Activated naive CD4-positive, alpha-beta T cell treated with anti-CD3 and anti-CD28 coated beads, Interleukin-2, amount 50 U/mL, for 24 hours (primary cell): Measurements from ENCODE around the gene GBX2.

Source experiments
- H3K27ac Mint-ChIP-seq: one replicate; pipeline ENCODE4 v1.8.0; 2021; ENCODE audit warnings: mild to moderate bottlenecking, mixed read lengths
- H3K27me3 Mint-ChIP-seq: one replicate; pipeline ENCODE4 v1.8.0; 2021; ENCODE audit warnings: mixed read lengths
- H3K36me3 Mint-ChIP-seq: one replicate; pipeline ENCODE4 v1.8.0; 2021; ENCODE audit warnings: mixed read lengths
- H3K4me1 Mint-ChIP-seq: one replicate; pipeline ENCODE4 v1.8.0; 2021; ENCODE audit warnings: mixed read lengths
- H3K4me3 Mint-ChIP-seq: one replicate; pipeline ENCODE4 v1.8.0; 2021; ENCODE audit warnings: mild to moderate bottlenecking, mixed read lengths
- H3K9me3 Mint-ChIP-seq: one replicate; pipeline ENCODE4 v1.8.0; 2021; ENCODE audit warnings: mixed read lengths

The GBX2 gene

DNA sequence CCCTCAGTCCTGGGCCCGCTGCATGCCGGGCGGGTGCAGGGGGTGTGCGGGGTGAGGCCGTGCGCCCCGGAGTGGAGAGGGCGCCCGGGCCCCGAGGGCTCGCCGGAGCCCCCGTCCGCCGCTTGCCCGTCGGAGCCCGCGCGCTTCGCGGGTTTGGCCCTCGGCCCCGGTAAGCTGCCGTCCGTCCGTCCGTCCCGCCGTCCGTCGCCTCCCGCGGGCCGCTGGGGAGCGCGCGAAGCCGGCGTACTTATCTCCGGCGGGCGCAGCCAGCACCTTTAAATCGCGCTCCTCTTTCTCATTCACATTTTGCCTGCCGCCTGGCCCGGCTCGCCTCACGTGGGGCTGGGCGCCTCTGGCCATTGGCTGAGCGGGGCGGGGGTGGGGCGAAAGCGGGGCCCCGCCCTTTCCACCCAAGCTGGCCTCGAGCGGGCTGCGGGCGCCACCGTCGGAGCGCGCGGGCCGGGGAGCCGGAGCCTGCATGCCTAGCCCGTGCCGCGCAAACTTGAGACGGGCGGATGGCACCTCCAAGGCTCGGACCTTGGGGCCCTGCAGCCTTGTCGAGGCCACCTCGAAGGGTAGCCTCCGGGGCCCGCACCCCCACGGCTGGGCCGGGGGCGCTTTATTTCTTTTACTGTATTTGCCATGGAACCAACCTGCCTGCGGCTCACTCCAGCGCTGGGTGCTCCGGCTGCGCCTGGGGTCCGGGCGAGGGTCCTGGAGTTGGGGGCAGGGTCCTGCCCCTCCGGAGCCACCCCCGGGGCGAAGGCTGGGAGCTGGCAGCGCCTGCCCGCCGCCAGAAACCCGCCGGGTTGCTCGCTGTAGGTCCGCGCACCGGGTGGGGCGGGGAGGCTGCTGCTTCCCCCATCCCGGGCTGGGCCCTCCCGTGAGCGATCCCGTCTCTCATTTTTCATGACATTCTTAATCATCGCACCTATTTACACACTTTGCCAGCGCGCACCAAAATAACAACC is at the start of gene GBX2:
GBX2 (minus strand) TSS at position 277 of the 971 bp plus-strand sequence. CDS start 415 bp downstream, outside the sequence.
- Mint-ChIP-seq H3K27me3 (peaks cover 40% of the 10 kb centered on the region), H3K4me3 (no peak within 1 kb of the TSS), H3K36me3 (no peaks in the 10 kb centered on the region), H3K4me1 (peaks cover 20% of the 10 kb centered on the region), H3K27ac (no peak within 1 kb of the TSS), H3K9me3 (no peaks in the 10 kb centered on the region)

DNA sequence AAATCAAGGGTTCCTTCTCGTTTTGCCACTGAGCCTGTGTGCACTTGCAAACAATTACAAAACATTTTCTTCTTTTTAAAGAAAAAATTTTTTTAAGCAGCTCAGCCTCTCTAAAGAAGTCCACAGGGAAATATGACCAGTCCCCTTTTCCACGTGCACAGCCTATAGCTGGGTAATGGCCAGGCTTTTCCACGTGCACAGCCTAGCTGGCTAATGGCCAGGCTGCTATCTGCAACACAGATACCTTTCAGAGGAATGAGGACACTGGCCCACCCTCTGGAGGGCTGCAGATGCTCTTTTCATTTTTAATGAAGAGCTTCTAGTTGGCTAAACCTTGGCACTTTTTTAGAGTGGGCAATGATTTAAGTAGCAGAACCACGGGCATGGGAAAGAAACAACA is 49.7 kb upstream of the GBX2 start:
- Mint-ChIP-seq H3K9me3 (no peaks in the 10 kb centered on the region), H3K4me3 (no peak overlapping the region), H3K27ac (no peak overlapping the region), H3K36me3 (no peaks in the 10 kb centered on the region), H3K27me3 (peaks cover 17% of the 10 kb centered on the region), H3K4me1 (no peaks in the 10 kb centered on the region)

DNA sequence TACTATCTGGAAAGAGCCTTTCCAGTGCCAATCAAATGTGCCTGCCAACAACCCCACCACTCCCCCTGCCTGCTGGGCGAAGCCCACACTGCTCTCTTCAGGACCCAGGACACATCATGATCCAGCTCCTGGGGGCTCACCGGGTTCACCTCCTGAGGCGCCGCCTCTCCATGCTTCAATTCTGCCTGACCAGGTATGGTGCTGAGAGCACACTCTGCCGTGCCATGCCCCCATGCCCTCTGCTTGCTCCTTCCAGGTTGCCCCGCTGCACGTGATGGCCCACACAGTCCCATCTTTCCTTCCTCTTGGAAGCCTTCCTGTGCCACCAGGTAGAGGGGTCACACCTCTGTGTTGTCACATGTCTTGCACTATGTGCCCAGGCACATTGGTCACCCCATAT is 48.5 kb upstream of the GBX2 start:
- Mint-ChIP-seq H3K4me1 (no peaks in the 10 kb centered on the region), H3K27ac (no peak overlapping the region), H3K9me3 (no peaks in the 10 kb centered on the region), H3K4me3 (no peak overlapping the region), H3K27me3 (peaks cover 17% of the 10 kb centered on the region), H3K36me3 (no peaks in the 10 kb centered on the region)

DNA sequence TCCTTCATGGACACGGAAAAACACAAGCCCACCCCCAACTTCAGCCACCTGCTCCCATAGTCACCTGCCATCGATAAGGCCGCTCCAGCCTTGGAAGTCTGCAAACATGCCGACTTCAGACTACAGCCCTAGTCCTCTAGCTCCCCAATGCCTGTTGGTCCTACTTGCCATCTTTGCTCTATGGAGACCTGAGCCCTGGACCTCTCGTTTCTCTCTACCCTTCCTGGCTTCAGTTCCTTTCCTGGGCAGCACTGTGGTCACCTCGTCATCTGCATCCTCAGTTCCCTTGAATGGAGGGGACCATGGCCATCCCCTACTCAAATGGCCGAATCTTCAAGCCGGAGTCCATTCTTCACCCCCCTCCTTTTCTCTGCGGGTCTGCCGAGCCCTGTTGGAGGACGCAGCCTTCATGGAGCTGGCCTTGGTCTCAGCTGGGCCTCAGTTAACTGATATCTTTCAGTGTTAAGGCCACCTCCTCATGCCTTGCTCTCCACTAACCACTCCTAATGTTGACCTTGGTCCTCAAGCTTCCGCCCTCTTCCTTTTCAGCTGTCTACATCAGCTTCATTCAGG is 47.7 kb upstream of the GBX2 start:
- Mint-ChIP-seq H3K27ac (no peak overlapping the region), H3K9me3 (no peaks in the 10 kb centered on the region), H3K4me3 (no peak overlapping the region), H3K27me3 (peaks cover 19% of the 10 kb centered on the region), H3K36me3 (no peaks in the 10 kb centered on the region), H3K4me1 (no peaks in the 10 kb centered on the region)

DNA sequence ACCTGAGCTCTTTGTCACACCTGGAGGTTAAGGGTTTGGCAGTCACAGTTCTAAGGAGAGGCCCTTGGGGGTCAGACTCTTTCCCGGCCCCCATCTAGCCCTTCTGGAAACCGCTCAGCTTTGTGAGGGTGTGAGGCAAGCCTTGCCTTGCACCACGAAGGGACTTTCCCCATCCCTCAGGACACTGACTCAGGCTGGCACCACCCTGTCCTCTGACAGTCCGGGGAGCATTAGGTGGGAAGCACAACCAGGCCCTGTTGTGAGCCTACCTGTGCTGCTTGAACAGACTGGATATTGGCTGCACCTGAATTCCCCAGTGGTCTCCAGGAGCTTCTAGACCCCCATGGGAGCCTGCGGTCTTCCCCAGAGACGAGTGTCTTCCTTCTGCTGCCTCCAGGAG is 47.0 kb upstream of the GBX2 start:
- no peak overlapping the region for H3K4me3 Mint-ChIP-seq
- H3K27ac Mint-ChIP-seq, result no peak overlapping the region
- no peaks in the 10 kb centered on the region for H3K4me1 Mint-ChIP-seq
- H3K27me3 Mint-ChIP-seq, result peaks cover 21% of the 10 kb centered on the region
- no peaks in the 10 kb centered on the region for H3K9me3 Mint-ChIP-seq
- H3K36me3 Mint-ChIP-seq, result no peaks in the 10 kb centered on the region

DNA sequence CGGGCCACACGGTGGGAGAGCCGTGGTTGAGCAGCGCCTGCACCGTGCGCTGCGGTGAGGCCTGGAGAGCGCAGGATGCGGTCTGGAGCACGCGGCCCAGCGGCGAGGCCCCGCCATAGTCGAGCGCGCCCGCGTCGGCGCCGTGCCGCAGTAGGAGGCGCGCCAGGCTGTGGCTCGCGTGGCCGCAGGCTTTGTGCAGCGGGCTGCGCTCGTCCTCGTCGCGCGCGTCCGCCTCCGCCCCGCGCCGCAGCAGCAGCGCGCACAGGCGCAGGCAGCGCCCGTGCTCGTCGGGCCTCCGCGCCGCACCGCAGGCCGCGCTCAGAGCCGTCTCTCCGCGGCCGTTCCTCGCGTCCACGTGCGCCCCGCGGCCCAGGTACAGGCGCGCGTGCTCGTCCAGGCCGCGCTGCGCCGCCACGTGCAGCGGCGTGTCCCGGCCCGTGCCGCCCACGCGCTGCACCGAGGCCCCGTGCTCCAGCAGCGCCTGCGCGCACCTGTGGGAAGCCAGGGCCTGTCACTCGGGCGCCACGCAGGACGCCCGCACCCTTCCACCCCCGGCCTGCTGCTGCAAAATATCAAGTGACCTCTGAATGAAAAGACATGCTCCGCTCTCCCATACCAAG is 46.3 kb upstream of the GBX2 start:
- H3K36me3 Mint-ChIP-seq, result no peaks in the 10 kb centered on the region
- peaks cover 21% of the 10 kb centered on the region for H3K27me3 Mint-ChIP-seq
- H3K9me3 Mint-ChIP-seq, result no peaks in the 10 kb centered on the region

DNA sequence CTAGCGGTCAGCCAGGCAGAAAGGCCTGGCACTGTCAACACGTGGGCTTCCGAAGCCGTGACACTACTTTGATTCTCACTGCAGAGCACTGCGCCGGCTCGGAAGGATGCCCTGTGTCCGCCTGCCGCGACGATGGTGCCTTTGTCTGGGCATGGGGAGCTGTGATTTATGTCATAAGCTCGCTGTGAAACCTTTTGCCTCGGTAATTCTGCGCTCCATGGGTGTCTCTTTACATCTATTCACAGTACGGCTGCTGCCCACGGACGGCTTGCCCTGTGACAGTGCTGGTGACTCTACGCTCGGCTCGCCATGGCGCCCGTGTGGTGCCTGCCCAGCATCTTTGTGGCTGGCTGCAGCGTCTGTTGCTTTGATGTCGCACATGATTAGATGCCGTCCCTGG is 43.1 kb upstream of the GBX2 start:
- Mint-ChIP-seq H3K4me1 (no peaks in the 10 kb centered on the region), H3K27ac (no peak overlapping the region), H3K36me3 (no peaks in the 10 kb centered on the region), H3K27me3 (peaks cover 22% of the 10 kb centered on the region), H3K9me3 (no peaks in the 10 kb centered on the region), H3K4me3 (no peak overlapping the region)

More for the DNA sequence above, 46.3 kb upstream of the GBX2 start:
- Mint-ChIP-seq H3K4me3 (no peak overlapping the region), H3K4me1 (no peaks in the 10 kb centered on the region), H3K27ac (no peak overlapping the region)

DNA sequence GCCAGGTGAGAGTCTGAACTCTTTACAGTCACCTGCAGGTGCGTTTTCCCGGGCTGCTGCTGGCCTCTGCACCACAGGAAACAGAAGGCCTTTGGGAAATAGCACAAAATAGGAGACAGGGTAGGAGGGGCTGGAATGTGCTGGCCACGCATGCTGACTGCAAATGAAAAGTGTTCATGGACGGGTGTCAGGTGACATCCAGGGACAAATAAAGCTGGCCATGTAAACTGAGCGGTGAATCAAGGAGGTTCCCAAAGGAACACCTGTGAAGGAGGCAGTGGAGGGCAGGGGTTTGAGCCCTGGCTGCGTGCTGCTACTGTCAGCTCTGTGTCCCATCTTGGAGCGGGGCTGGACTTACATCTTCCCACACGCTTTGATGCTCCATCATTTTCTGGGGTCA is 42.4 kb upstream of the GBX2 start:
- Mint-ChIP-seq H3K9me3 (no peaks in the 10 kb centered on the region), H3K36me3 (no peaks in the 10 kb centered on the region), H3K27ac (no peak overlapping the region), H3K4me3 (no peak overlapping the region), H3K27me3 (peaks cover 17% of the 10 kb centered on the region), H3K4me1 (no peaks in the 10 kb centered on the region)

DNA sequence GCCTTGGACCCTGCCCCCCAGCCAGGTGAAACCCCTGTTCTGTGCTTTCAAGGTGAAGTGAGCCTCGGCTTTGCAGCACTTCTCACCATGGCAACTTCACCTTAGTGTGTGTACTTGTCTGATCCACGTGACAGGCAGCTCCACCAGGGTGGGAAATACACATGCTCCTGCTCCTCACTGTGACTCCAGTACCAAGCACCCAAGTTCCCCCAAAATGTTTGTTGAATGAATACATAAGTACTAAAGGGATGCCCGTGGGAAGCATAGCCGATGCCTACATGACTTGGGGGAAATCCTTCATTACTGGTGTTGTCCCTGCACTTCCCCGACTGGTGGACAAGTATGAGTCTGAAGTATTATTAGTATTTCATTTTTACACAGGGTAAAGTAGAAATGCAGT is 41.8 kb upstream of the GBX2 start:
- no peak overlapping the region for H3K27ac Mint-ChIP-seq

DNA sequence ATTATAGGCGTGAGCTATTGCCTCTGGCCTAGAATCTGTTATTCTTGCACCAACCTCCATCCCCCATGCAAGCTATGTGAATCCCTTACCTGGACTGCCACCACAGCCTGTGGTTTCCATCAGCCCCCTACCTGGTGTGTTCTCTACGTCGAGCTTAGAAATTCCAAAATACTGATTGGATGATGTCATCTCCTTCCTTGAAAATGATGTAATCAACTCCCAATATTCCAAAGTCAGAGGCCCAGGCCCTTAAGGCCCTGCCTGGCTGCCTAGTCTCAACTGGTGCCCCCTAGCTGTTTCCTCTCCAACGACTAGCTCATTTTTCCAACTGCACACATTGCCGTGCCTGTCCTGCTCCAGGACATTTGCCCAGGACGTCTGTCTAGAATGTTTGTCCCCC is 41.3 kb upstream of the GBX2 start:
- Mint-ChIP-seq H3K4me3 (no peak overlapping the region), H3K9me3 (no peaks in the 10 kb centered on the region), H3K27me3 (peaks cover 16% of the 10 kb centered on the region), H3K27ac (no peak overlapping the region), H3K36me3 (no peaks in the 10 kb centered on the region), H3K4me1 (no peaks in the 10 kb centered on the region)

More for the DNA sequence above, 41.8 kb upstream of the GBX2 start:
- Mint-ChIP-seq H3K27me3 (peaks cover 16% of the 10 kb centered on the region), H3K9me3 (no peaks in the 10 kb centered on the region), H3K36me3 (no peaks in the 10 kb centered on the region), H3K4me3 (no peak overlapping the region), H3K4me1 (no peaks in the 10 kb centered on the region)

DNA sequence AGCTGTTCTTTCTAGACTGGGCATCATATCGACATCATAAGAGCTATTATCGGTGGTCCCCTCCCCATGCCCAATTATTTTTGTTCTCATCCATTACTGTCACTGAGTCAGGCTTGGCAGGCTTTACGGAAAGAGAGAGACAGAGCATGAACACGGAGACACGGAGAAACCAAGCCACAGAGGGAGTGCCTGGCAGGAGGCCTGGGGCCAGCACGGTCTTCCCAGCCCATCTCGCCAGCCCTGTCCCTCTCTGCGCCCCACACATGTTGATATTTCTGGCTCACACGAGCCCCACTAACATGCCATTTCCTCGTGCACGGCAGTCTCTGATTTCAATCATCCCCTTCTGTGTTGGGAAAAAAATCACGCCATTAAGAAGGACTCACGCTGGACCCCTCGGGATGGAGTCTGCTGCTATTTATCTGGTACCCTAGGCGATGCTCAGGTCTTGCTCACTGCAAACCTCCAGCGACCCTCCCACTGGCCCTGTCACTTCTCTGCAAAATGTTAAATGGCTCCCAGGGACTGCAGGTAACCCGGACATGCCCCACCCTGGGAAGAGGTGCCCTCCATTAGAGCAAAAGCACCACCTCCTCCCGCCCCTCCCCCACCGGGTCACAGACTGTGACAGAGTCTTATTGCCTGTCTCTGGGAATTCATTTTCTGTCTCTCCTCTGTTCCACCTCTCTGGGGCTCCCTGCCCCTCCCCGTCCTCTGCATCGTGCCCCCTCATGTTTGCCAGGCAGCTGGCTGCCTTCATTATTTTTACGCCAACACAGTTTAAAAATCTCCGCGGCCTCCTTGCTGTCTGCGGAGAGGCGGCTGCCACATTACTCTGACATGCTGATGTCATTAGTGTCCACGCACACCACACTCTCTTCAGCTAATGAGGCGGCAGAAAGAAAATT is 40.1 kb upstream of the GBX2 start:
- H3K4me3 Mint-ChIP-seq, result no peak overlapping the region
- H3K27me3 Mint-ChIP-seq, result peaks cover 12% of the 10 kb centered on the region
- H3K9me3 Mint-ChIP-seq, result no peaks in the 10 kb centered on the region
- H3K4me1 Mint-ChIP-seq, result no peaks in the 10 kb centered on the region
- no peaks in the 10 kb centered on the region for H3K36me3 Mint-ChIP-seq
- H3K27ac Mint-ChIP-seq, result no peak overlapping the region

DNA sequence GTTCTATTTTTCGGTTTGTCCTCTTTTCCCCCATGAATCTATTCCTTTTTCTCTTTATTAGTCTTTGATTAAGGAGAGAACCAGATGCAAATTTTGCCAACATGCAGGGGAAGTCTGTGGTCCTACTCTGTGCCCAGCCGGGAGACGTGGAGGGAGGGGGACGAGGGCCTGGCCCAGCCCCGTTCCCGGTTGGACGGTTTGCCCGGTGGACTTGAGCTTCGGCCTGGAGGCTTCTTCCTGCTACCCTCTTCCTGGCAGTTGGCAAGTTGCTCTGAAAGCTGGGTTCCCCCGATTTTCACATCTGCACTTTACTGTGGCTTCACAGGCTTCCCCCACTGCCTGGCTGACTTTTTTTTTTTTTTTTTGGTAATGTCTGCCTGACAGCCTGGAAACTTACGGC is 39.3 kb upstream of the GBX2 start:
- Mint-ChIP-seq H3K36me3 (no peaks in the 10 kb centered on the region), H3K4me3 (no peak overlapping the region), H3K4me1 (no peaks in the 10 kb centered on the region), H3K27ac (no peak overlapping the region), H3K9me3 (no peaks in the 10 kb centered on the region), H3K27me3 (peaks cover 10% of the 10 kb centered on the region)

DNA sequence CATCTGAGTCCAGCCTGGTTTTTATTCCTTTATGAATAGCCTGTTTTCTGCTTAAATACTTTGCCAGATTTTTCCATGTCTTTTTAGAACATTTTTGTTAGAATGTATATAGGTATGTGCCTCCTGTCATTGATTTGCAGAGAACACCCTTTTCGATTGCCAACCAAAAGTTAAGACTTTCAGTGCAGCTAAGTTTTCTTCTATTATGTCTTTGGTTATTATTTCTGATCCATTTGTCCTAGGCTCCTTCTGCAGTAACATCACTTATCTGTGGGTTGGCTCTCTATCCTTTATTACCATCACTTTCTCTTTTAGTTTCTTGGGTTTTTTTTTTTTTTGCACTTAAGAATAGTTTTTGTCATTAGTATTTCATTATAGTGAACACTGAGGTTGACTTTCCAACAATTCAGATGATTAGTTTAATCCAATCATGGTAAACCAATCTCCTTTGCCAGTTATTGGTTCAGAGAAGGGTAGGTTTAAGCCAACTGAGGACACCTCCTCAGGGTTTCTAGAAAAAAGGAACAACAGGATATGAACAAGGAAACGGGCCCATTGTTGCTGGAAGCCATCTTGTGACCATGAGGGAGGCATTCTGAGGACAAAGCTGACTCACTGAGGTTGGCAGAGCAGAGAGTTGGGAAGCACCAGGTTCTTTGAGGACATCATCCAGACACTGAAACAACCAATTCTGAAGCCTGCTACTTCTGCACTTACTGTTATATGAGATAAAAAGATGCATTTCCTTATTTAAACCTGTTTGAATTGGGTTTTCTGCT is 37.9 kb upstream of the GBX2 start:
- Mint-ChIP-seq H3K9me3 (no peaks in the 10 kb centered on the region), H3K27ac (no peak overlapping the region), H3K36me3 (no peaks in the 10 kb centered on the region), H3K4me1 (no peaks in the 10 kb centered on the region), H3K27me3 (peaks cover 10% of the 10 kb centered on the region), H3K4me3 (no peak overlapping the region)

DNA sequence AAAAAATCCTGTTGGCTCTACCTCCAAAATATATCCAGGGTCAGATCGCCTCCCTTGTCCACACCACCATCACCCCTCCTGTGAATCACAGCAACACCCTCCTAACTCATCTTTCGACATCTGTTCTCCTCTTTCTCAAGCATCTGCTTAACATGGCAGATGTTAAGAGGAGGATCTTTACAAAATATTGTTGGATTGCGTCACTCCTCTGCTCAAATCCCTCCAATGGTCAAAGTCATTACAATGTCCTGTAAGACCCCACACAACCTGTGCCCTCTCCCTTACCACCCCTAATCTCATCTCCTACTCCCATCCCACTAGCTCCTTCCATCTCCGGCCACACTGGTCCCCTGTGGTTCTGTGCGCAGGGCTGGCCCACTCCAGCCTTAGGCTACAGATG is 36.8 kb upstream of the GBX2 start:
- Mint-ChIP-seq H3K27me3 (peaks cover 8% of the 10 kb centered on the region), H3K9me3 (no peaks in the 10 kb centered on the region), H3K4me3 (no peak overlapping the region), H3K27ac (no peak overlapping the region), H3K4me1 (no peaks in the 10 kb centered on the region), H3K36me3 (no peaks in the 10 kb centered on the region)

DNA sequence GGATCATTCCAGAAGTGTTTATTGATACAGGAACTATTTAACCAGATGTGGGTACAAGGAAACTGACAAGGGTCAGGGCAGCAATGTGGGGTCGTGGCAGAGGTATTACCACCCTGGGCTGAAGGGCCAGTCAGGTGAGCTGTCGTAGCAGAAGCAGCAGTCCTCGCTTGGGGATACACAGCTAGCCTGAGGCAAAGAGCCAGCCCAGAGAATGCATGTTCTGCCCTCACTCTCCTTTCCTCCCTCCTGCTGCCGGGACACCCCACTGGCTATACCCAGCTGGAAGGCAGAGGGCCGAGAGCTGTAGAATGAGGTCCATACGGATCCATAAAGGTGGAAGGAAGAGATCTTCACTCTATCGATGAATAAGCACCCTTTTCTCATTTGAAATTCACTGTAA is 32.2 kb upstream of the GBX2 start:
- Mint-ChIP-seq H3K4me1 (no peaks in the 10 kb centered on the region), H3K36me3 (no peaks in the 10 kb centered on the region), H3K9me3 (no peaks in the 10 kb centered on the region), H3K27ac (no peak overlapping the region), H3K4me3 (no peak overlapping the region), H3K27me3 (peaks cover 2% of the 10 kb centered on the region)
